H1 (cell line): ENCODE measurements around the gene TOR1AIP1.

Source experiments
- CHD1 ChIP-seq: IDR thresholded peaks from 2 replicates; pipeline ENCODE4 v1.6.1; 2012; ENCODE audit warnings: low read depth, low read length, improper control_type of control experiment
- HDAC6 ChIP-seq: IDR thresholded peaks from one replicate; pipeline ENCODE4 v1.7.1; 2012; ENCODE audit warnings: low read depth, mild to moderate bottlenecking, inconsistent platforms, low read length, moderate library complexity
- PHF8 ChIP-seq: fragments of 200-600 bp; sonication (generic); conservative IDR thresholded peaks from 2 replicates; pipeline ENCODE4 v1.7.1; 2012; ENCODE audit warnings: low read depth, mild to moderate bottlenecking, inconsistent platforms, low read length, moderate library complexity
- TEAD4 ChIP-seq: IDR thresholded peaks from 2 replicates; pipeline ENCODE4 v1.6.1; 2012; ENCODE audit warnings: low read depth, low read length, inconsistent platforms, mixed read lengths
- YY1 ChIP-seq: IDR thresholded peaks from 2 replicates; pipeline ENCODE4 v1.6.1; 2011; ENCODE audit warnings: low read depth, mild to moderate bottlenecking, low read length

- TF ChIP-seq PHF8: no peak
- no peak for TF ChIP-seq YY1
- TF ChIP-seq HDAC6: no peak
- TF ChIP-seq TEAD4: no peak
- TF ChIP-seq CHD1: no peak
Observed at GRCh38 chr1:179937668-179938254, 55.7 kb downstream of the TOR1AIP1 start.
